Measurements from ENCODE around the gene DPYSL3.

GRCh38 chr5:147445917-147446316, 64.0 kb downstream of the DPYSL3 start:
- TF ChIP-seq, protein P1, sequence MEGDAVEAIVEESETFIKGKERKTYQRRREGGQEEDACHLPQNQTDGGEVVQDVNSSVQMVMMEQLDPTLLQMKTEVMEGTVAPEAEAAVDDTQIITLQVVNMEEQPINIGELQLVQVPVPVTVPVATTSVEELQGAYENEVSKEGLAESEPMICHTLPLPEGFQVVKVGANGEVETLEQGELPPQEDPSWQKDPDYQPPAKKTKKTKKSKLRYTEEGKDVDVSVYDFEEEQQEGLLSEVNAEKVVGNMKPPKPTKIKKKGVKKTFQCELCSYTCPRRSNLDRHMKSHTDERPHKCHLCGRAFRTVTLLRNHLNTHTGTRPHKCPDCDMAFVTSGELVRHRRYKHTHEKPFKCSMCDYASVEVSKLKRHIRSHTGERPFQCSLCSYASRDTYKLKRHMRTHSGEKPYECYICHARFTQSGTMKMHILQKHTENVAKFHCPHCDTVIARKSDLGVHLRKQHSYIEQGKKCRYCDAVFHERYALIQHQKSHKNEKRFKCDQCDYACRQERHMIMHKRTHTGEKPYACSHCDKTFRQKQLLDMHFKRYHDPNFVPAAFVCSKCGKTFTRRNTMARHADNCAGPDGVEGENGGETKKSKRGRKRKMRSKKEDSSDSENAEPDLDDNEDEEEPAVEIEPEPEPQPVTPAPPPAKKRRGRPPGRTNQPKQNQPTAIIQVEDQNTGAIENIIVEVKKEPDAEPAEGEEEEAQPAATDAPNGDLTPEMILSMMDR (IDR thresholded peaks at IDR 0.05; ENCODE audit: insufficient read depth, low read length), result no peak
- TF ChIP-seq GABPA (IDR thresholded peaks at IDR 0.05; ENCODE audit: low read depth) (no peak), POLR2AphosphoS5 (IDR thresholded peaks at IDR 0.05; ENCODE audit: low read depth) (no peak)
- TF ChIP-seq, protein P2, sequence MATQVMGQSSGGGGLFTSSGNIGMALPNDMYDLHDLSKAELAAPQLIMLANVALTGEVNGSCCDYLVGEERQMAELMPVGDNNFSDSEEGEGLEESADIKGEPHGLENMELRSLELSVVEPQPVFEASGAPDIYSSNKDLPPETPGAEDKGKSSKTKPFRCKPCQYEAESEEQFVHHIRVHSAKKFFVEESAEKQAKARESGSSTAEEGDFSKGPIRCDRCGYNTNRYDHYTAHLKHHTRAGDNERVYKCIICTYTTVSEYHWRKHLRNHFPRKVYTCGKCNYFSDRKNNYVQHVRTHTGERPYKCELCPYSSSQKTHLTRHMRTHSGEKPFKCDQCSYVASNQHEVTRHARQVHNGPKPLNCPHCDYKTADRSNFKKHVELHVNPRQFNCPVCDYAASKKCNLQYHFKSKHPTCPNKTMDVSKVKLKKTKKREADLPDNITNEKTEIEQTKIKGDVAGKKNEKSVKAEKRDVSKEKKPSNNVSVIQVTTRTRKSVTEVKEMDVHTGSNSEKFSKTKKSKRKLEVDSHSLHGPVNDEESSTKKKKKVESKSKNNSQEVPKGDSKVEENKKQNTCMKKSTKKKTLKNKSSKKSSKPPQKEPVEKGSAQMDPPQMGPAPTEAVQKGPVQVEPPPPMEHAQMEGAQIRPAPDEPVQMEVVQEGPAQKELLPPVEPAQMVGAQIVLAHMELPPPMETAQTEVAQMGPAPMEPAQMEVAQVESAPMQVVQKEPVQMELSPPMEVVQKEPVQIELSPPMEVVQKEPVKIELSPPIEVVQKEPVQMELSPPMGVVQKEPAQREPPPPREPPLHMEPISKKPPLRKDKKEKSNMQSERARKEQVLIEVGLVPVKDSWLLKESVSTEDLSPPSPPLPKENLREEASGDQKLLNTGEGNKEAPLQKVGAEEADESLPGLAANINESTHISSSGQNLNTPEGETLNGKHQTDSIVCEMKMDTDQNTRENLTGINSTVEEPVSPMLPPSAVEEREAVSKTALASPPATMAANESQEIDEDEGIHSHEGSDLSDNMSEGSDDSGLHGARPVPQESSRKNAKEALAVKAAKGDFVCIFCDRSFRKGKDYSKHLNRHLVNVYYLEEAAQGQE (IDR thresholded peaks at IDR 0.05; ENCODE audit: insufficient replicate concordance, low read depth), result no peak
